GM19238 (cell line): ENCODE measurements around the gene METTL4.

Experiments used
- DNase-seq: peaks from one replicate; pipeline ENCODE4 v3.0.0; 2011; ENCODE audit warnings: low spot score; ENCODE audit not compliant: insufficient read length

METTL4 gene

GRCh38 chr18:2522112-2522511, 49.2 kb downstream of the METTL4 start:
- no peak for DNase-seq

DNA sequence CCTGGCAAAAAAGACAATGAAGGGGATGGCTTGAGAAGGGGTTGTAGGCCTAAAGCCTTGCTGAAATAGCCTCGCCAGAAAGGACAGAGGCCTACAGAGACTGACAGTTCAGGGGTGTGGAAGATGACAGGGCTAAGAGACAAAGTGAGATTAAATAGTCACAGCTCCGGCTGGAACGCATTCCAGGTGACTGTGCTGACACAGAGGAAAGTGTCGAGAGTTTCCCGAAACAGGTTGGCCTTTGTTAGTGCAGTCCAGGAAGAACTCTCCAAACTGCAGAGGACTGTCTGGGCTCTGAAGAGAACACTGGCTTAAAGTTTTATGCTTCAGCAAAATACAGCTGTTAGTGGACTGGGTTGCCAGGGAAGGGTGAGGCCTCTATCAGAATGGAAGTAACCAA, 52.8 kb downstream of the METTL4 start:
- no peak for DNase-seq

DNA sequence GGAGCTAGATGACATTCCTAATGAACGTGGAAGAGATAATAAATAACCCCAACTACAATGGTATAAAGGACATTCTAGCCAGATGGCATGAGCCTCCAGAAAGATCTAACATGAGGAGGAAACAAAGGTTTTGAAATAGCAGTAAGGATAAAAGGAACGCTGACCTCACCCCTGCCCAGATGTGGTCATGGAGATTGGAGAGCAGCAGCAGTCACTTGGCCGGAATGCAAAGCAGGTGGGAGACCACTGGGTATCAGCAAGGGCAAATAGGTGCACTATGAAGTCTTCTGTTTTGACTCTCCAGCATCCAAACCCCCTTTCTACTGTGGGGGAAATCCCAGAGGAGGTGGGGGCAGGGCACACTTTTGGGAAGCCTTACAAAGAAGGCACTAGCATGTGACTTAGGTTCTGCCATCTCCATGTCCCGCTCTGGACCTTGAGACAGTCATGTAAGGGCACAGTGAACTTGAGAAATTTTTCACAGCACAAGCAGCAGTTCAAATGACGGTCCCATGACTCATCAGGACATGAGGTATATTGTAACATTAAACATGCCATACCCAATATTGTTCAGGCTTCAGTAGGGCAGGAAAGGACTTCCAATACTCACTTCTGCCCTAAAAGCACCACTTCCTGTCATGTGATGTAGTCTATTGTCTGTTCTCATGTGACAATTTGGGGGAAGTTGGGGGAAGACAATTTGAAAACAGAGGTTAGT, 55.2 kb downstream of the METTL4 start:
- DNase-seq = no peak

- DNase-seq = no peak
These were observed 56.0 kb downstream of the METTL4 start for GRCh38 chr18:2515171-2515787.

DNA sequence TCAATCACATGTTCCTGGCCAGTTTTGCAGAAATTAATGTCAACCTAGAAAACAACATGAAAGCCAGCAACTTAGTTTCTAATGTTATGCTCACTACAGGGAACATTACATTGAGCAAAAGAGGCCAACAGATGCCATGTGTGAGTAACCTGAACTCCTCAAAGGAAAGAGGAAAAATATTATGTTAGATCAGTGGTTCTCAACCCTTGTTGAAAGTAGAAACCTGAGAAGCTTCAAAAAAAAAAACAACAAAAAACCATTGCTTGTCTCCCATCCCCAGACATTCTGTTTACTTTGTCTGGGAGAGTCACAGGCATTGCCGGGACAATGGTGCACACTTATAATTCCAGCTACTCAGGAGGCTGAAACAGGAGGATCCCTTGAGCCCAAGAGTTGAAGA, 57.7 kb downstream of the METTL4 start:
- DNase-seq = no peak

- DNase-seq = no peak
These were observed 59.2 kb downstream of the METTL4 start for GRCh38 chr18:2512059-2512458.

GRCh38 chr18:2511451-2511850, 59.9 kb downstream of the METTL4 start:
- DNase-seq = no peak

- DNase-seq = no peak
These were observed 60.9 kb downstream of the METTL4 start for GRCh38 chr18:2510416-2510815.

DNA sequence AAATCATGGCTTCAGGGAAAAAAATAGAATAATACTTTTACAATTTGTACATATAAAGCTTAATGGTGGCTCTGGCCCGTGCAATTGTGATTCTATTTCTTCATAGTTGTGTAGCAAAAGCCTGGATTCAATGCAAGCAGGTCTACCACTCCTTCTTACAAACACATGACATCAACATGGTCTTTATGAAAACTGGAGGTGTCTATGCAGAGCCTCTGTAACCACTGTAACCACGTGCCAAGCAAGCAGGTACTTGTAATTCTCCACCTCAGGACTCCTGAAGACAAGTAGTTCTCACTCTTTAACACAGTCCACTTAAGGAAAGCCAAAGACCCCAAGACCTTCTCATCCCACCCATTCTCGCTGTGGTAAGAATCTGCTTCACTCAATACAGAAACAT, 62.6 kb downstream of the METTL4 start:
- no peak for DNase-seq

DNA sequence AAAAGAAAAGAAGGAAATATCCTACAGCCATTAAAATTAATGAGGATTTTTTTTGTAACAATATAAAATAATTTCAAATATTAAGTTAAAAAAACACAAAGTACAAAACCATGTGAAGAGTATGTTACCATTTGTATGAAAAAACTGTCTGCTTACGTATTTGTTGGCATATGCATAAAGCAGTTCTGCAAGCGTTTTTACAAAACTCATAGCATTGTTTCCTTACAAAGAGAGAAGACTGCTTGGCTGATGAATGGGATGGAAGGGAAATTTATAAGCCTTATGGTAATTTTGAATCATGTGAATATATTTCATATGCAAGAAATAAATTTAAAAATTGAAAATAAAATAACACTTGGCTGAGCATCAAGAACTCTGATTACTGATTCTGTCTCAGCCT, 63.1 kb downstream of the METTL4 start:
- no peak for DNase-seq

DNA sequence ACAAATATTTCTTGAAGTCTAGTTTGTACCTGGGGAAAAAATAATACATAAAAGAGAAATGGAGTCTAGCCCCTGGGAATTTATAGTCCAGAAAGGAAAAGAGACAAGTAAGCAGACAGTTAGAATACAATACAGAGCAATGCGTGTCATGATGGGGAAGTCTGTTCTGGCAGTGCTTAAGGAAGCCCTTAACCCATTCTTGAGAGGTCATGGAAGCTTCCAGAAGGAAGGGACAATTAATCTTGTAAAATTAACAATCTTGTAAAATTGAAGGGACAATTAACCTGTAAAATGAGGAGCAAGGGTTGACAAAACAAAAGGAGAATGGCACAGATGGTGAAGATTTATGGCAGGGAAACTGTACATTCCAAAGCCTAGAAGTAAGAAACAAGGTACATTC, 66.7 kb downstream of the METTL4 start:
- no peak for DNase-seq

- DNase-seq = no peak
These were observed 68.4 kb downstream of the METTL4 start for GRCh38 chr18:2502880-2503279.

GRCh38 chr18:2502394-2502793, 68.9 kb downstream of the METTL4 start:
- DNase-seq = no peak

DNA sequence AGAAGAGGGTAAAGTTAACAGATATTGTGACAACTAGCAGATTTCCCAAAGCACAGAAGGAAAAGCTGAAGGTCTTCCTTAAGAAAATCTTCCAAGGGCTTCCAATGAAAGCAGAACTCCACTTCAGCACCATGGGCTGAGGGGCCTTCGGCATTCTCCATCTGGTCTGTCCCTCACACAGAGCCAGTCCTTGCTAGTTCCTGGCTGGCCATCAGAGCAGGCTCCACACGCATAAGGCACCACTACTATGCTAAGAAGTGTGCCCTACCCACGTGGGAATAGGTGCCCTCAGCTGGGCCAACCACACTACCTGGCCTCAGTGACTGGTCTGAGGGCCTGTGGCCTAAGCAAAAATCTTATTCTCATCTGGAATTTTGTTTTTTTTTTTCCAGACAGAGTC, 73.5 kb downstream of the METTL4 start:
- no peak for DNase-seq

GRCh38 chr18:2495381-2495780, 75.9 kb downstream of the METTL4 start:
- no peak for DNase-seq

DNA sequence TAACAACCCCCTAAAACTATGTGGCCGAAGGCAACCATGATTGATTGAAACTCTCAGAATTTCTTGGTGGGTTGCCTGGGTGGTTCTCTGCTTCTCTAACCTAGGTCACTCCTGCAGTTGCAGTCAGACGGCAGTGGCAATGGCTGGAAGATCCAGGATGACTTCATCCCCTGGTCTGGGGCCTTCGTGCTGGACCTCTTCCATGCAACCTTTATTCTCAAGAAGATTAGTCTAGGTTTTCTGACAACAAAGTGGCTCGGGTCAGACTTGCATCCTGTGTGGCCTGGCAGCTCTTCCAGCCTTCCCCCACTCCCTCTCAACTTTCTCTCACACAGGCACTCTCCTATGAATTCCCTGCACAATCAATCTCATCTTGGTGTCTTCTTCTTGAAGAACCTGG, 76.4 kb downstream of the METTL4 start:
- DNase-seq = no peak
